HUDEP-2 (cell line): ENCODE data around the gene GRPEL1.

Experiments used
- DNase-seq, 76 experiments: peaks; one replicate each; lab custom pipeline; 2025; ENCODE audit not compliant: unreplicated experiment in 76 of 76; lab: John Stamatoyannopoulos, UW

Gene GRPEL1

GRCh38 chr4:7027284-7027683 is 40.6 kb downstream of the GRPEL1 start:
- no peak for DNase-seq

- no peak for DNase-seq
These were observed 41.8 kb downstream of the GRPEL1 start for GRCh38 chr4:7026107-7026506.

GRCh38 chr4:7025040-7025602 is 42.7 kb downstream of the GRPEL1 start:
- DNase-seq, result no peak

GRCh38 chr4:7024336-7024890 is 43.5 kb downstream of the GRPEL1 start:
- no peak for DNase-seq

GRCh38 chr4:7023901-7024300 is 44.0 kb downstream of the GRPEL1 start:
- no peak for DNase-seq

GRCh38 chr4:7023486-7023885 is 44.4 kb downstream of the GRPEL1 start:
- no peak for DNase-seq

- no peak for DNase-seq
These were observed 45.8 kb downstream of the GRPEL1 start for GRCh38 chr4:7021930-7022664.

- DNase-seq, result no peak
These were observed 46.5 kb downstream of the GRPEL1 start for GRCh38 chr4:7021355-7021754.

GRCh38 chr4:7020856-7021255 is 47.0 kb downstream of the GRPEL1 start:
- no peak for DNase-seq

GRCh38 chr4:7020290-7020689 is 47.6 kb downstream of the GRPEL1 start:
- DNase-seq, result no peak

GRCh38 chr4:7019367-7019766 is 48.5 kb downstream of the GRPEL1 start:
- DNase-seq, result no peak

GRCh38 chr4:7018281-7018680 is 49.6 kb downstream of the GRPEL1 start:
- DNase-seq, result no peak

GRCh38 chr4:7017446-7018048 is 50.3 kb downstream of the GRPEL1 start:
- no peak for DNase-seq

- no peak for DNase-seq
These were observed 51.4 kb downstream of the GRPEL1 start for GRCh38 chr4:7016512-7016911.

GRCh38 chr4:7016086-7016485 is 51.8 kb downstream of the GRPEL1 start:
- DNase-seq, result no peak

- DNase-seq, result no peak
These were observed 52.4 kb downstream of the GRPEL1 start for GRCh38 chr4:7015383-7016035.

- no peak for DNase-seq
These were observed 53.0 kb downstream of the GRPEL1 start for GRCh38 chr4:7014815-7015214.

- no peak for DNase-seq
These were observed 54.7 kb downstream of the GRPEL1 start for GRCh38 chr4:7013175-7013574.

- no peak for DNase-seq
These were observed 58.3 kb downstream of the GRPEL1 start for GRCh38 chr4:7009564-7009963.
